KG1 (cell line): Measurements from ENCODE around the gene SERTAD3.
"Not testable (repeated sequence)": the region's sequence is repeated elsewhere in the genome, so short reads cannot be mapped to it uniquely, and the experiment has no call there.

Experiments
- DNase-seq: peaks from one replicate; lab custom pipeline; 2025; lab: John Stamatoyannopoulos, UW

The SERTAD3 gene, protein sequence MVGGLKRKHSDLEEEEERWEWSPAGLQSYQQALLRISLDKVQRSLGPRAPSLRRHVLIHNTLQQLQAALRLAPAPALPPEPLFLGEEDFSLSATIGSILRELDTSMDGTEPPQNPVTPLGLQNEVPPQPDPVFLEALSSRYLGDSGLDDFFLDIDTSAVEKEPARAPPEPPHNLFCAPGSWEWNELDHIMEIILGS

DNA sequence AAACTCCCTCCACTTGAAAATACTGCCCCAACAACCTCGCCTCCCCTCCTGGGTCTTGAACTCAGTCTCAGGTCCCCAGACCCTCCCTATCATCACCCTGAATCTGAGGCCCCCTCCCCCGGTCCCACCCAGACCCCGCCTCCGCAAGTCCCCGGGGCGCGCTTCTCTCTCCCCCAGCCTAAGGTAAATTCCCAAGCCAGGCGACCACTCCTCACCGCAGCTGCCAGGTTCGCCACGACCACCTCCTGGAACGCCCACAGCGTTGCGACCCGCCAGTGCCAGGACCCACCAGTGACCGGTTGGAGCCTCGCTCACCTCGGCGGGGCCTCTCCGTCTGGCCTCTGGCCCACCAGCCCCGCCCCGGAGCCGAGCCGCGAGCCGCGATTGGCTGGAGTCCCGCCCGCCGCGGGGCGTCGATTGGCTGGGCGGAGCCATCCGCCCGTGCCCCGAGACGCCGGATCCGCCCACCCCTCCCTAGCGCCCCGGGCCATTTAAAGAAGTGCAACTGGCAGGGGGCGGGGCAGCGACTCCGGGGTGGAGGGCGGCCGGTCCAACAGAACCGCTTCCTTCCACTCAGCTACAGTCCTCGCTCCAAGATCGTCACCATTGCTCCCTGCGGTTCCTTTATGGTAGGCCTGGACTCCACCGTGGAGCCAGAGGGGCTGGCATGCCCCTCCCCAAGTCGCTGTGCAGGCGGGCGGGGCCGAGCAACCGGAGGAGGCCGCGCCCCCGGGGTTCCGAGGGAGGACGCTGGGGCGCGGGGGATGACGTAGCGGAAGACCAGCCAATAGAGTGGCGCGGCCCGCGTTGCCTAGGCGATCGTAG, at the start of gene SERTAD3:
Gene SERTAD3, minus strand, starts transcription at position 336 of the 825 bp plus-strand sequence. CDS start 2,255 bp downstream, outside the sequence.
- DNase-seq = peak; percentile 90

GRCh38 chr19:40493778-40494177, 49.6 kb upstream of the SERTAD3 start:
- DNase-seq = no peak

GRCh38 chr19:40492274-40492673, 48.1 kb upstream of the SERTAD3 start:
- no peak for DNase-seq

GRCh38 chr19:40489882-40490230, 45.7 kb upstream of the SERTAD3 start:
- no peak for DNase-seq

DNA sequence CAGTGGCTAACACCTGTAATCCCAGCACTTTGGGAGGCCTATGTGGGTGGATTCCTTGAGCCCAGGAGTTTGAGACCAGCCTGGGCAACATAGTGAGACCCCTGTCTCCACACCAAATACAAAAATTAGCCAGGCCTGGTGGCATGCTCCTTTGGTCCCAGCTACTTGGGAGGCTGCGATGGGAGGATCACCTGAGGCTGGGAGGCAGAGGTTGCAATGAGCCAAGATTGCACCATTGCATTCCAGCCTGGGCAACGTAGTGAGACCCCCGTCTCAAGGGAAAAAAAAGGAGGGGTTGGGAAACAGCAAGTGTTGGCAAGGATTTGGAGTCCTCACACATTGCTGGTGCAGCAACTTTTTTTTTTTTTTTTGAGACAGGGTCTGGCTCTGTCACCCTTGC, 41.9 kb upstream of the SERTAD3 start:
- DNase-seq = no peak

GRCh38 chr19:40475878-40476644, 31.9 kb upstream of the SERTAD3 start:
- DNase-seq = not testable (repeated sequence)

DNA sequence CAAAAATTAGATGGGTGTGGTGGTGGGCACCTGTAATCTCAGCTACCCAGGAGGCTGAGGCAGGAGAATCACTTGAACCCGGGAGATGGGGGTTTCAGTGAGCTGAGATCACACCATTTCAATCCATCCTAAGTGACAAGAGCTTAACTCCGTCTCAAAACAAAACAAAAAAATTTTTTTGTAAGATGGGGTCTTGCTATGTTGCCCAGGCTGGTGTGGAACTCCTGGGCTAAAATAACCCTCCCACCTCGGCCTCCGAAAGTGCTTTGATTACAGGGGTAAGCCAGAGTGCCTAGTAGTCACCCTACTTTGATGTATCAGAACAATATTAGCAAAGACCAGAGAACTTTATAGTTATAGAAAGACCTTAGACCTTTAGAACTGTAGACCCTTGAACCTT, 30.6 kb upstream of the SERTAD3 start:
- DNase-seq = no peak

- no peak for DNase-seq
Measured at GRCh38 chr19:40472516-40472915, 28.4 kb upstream of the SERTAD3 start.

GRCh38 chr19:40471111-40471510, 27.0 kb upstream of the SERTAD3 start:
- no peak for DNase-seq

DNA sequence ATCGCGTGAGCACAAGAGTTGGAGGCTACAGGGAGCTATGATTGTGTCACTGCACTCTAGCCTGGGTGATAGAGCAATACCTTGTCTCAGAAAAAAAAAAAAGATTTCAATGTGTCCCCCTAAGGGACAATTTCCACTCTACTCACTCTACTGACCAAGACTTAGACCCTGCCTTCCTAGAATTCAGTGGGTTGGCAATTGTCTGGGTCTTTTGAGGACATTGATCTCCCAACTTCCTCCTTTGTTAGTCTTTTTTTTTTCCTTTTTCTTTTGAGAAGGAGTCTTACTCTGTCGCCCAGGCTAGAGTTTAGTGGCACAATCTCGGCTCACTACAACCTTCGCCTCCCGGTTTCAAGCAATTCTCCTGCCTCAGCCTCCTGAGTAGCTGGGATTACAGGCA, 24.9 kb upstream of the SERTAD3 start:
- no peak for DNase-seq

GRCh38 chr19:40466985-40467734, 23.0 kb upstream of the SERTAD3 start, which contains the start of gene SPTBN4:
Gene SPTBN4, plus strand, starts transcription at chr19:40467001. Its CDS starts 5,621 bp downstream, at chr19:40472622.
- DNase-seq = no peak

GRCh38 chr19:40466219-40466984, 22.3 kb upstream of the SERTAD3 start:
- DNase-seq = no peak

GRCh38 chr19:40465557-40466218, 21.6 kb upstream of the SERTAD3 start, which contains the start of gene BLVRB:
Gene BLVRB, minus strand, starts transcription at chr19:40465745. Its CDS starts 57 bp downstream, at chr19:40465688.
- peak; percentile 94 for DNase-seq

DNA sequence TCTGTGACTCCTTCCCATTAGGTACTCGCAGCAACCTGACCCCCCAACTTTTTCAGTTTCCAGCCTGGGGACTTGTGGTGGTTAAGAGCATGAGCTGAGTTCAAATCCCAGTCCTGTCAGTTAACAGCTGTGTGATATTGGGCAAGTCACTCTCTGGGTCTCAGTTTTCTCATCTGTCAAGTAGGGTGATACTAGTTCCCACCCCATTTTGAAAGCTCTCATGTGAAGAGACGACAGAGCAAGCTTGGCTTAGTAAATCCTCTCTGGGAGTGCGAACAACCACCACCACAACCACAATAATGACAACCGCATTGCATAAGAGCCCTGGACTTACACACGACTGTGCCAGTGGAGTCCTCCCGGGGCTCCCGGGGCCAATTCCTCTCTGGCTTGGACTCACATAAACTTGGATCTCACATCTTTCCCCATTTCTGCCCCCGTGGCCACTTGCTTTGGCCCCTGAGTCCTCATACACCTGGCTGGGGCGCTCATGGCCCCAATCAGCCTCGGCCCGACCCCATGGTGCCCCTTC, 21.0 kb upstream of the SERTAD3 start:
- peak; percentile 53 for DNase-seq

GRCh38 chr19:40464059-40465024, 20.2 kb upstream of the SERTAD3 start:
- DNase-seq = peak; percentile 24

GRCh38 chr19:40463587-40464037, 19.5 kb upstream of the SERTAD3 start:
- not testable (repeated sequence) for DNase-seq

DNA sequence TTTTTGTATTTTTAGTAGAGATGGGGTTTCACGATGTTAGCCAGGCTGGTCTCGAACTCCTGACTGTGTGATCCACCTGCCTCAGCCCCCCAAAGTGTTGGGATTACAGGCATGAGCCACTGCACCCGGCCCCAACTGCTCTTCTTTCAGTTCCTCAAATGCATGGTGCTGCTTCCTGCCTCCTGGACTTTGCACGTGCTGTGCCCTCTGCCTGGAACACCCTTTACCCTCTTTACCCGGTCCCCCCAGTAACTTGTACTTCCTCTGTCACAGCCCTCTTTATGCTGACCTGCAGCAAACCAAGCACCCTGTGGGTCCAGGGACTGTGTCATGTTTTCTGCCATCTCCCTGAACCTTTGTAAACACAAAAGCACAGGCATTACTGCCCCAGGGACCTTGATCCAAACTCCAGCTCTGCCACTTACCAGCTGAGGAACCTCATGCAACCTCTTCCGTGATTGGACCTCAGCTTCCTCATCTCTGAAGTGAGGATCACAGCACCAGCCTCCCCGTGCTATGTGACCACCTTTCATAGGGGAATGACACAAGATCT, 17.6 kb upstream of the SERTAD3 start:
- DNase-seq = no peak

GRCh38 chr19:40460185-40460584, 16.1 kb upstream of the SERTAD3 start:
- no peak for DNase-seq

- no peak for DNase-seq
Measured at GRCh38 chr19:40458597-40458974, 14.5 kb upstream of the SERTAD3 start.
